GM20431 (cell line): Measurements from ENCODE around the gene ZNF664.

Experiments
- in situ Hi-C: fragments of 300-500 bp; cut with MseI, MboI; formaldehyde crosslinking; loops from one replicate; pipeline ENCODE4 v1.15.0; 2020; ENCODE audit warnings: low sequenced_read_pairs; ENCODE audit not compliant: unreplicated experiment

The ZNF664 gene

GRCh38 chr12:124045671-124046455 is 72.8 kb downstream of the ZNF664 start:
- in situ Hi-C loops = loop anchor here (10.0 kb wide), 2 partner anchors 269 to 719 kb away; no protein-coding TSS in a partner anchor

- in situ Hi-C loops = loop anchor here (10.0 kb wide), 2 partner anchors 268 to 718 kb away; no protein-coding TSS in a partner anchor
Measured at GRCh38 chr12:124046456-124046740, 73.4 kb downstream of the ZNF664 start.

GRCh38 chr12:124047045-124047566 is 74.1 kb downstream of the ZNF664 start:
- in situ Hi-C loops = loop anchor here (10.0 kb wide), 2 partner anchors 268 to 718 kb away; no protein-coding TSS in a partner anchor

GRCh38 chr12:124049451-124050094 is 76.6 kb downstream of the ZNF664 start:
- in situ Hi-C loops = loop anchor here (10.0 kb wide), 2 partner anchors 265 to 715 kb away; no protein-coding TSS in a partner anchor

GRCh38 chr12:124053851-124054250 is 80.8 kb downstream of the ZNF664 start:
- in situ Hi-C loops = no loop called here

GRCh38 chr12:124055066-124055465 is 82.1 kb downstream of the ZNF664 start:
- in situ Hi-C loops = no loop called here

GRCh38 chr12:124057691-124058090 is 84.7 kb downstream of the ZNF664 start:
- in situ Hi-C loops = no loop called here

- in situ Hi-C loops = no loop called here
Measured at GRCh38 chr12:124059752-124060151, 86.7 kb downstream of the ZNF664 start.
